DOHH2 (cell line): ENCODE data around the gene ADAMTS1.

Experiments used
- EZH2phosphoT487 ChIP-seq: fragments of 200-600 bp; sonication (generic); IDR thresholded peaks from 2 replicates; pipeline ENCODE4 v1.6.1; 2017; ENCODE audit warnings: borderline replicate concordance, mild to moderate bottlenecking, antibody characterized with exemption, low read length, moderate library complexity, mixed read lengths
- TF ChIP-seq, protein P1 (sequence below): fragments of 200-600 bp; sonication (generic); IDR thresholded peaks from one replicate; pipeline ENCODE4 v1.5.1; 2014; ENCODE audit warnings: antibody characterized with exemption, mild to moderate bottlenecking, low read depth, low read length; ENCODE audit not compliant: poor library complexity, severe bottlenecking

DNA sequence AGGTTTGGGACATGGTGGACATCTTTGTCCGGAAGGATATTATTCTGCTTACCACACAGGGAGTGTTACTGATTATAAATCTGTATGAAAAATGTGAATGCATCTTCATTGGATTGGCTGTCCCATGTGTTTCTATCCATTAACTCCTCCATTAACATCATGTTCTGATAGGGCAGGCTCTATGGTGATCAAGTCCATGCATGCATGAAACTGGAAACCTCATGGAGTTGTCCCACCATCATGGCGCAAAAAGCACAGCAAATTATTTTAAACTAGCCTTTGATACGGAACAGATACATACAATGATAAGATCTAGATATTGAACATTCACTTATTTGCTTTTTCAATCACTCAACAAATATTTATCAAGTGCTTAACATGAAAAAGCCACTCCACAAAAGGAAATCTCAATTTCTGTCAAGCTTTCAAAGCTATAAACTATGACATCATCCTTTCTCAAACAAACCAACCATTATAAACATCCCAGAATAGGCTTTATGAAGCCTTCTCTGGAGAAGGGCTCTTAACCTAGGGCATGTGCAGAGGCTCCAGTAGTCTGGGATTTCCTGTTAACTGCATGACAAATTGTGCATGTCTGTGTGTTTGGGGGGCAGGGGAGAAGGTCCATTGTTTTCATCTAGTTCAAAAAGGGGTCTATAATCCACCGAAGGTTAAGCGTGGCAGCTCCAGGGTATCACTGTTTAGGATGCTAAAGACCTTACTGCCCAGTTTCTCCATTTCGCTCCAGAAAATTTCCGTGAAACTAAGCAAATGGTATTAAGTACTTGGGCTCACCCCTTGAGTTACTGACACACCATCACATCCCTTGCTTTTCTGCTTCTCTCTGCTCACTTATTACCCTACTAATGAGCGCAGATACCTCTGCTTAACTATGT is 46.1 kb downstream of the ADAMTS1 start:
- TF ChIP-seq, protein P1, sequence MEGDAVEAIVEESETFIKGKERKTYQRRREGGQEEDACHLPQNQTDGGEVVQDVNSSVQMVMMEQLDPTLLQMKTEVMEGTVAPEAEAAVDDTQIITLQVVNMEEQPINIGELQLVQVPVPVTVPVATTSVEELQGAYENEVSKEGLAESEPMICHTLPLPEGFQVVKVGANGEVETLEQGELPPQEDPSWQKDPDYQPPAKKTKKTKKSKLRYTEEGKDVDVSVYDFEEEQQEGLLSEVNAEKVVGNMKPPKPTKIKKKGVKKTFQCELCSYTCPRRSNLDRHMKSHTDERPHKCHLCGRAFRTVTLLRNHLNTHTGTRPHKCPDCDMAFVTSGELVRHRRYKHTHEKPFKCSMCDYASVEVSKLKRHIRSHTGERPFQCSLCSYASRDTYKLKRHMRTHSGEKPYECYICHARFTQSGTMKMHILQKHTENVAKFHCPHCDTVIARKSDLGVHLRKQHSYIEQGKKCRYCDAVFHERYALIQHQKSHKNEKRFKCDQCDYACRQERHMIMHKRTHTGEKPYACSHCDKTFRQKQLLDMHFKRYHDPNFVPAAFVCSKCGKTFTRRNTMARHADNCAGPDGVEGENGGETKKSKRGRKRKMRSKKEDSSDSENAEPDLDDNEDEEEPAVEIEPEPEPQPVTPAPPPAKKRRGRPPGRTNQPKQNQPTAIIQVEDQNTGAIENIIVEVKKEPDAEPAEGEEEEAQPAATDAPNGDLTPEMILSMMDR, result no peak
- no peak for TF ChIP-seq EZH2phosphoT487
